ENCODE results near the gene DCST1.

DCST1 gene

DNA sequence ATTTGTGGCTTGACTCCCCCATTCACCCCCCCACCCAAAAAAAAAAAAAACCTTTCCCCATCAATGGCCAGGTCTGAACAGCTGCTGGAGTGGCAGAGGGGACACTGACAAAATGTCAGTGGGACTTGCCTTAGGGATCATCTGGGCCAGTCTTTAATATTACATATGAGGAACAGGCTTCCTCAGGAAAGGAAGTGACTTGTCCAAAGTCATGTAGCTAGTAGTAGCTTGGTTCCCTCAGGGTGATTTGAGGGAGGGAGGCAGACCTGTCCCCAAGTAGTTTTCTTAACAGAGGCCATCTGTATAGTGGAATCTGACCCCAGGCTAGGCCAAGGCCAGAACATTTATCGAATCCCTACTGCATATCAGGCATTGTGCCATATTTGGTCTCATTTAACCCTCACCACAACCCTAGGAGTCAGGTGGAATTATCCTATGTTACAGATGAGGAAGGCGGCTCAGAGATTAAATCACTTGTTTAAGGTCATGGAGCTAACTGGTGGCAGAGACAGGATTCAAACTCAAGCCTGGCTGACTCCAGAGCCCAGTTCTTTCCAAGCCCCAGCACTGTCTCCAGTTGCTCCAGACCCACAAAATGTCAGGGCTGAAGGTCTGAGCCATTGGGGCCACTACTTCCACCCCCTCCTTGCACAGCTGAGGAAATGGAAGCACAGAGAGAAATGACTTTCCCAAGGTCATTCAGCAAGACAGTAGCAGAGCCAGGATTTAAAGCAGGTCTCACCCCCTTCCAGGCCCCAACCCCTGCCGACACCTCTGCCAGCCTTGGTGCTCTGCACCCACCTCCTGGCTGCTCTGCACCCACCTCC, 20.6 kb upstream of the DCST1 start:
- ChIA-PET CTCF (interaction anchor here (1.0 to 13.5 kb wide), 7 partner anchors 9 to 453 kb away, joined by 3 to 175 read pairs (median 5); partner anchors contain the start of genes ADAM15, LENEP, PYGO2 and ZBTB7B), POLR2A (no interaction called here)
- TF ChIP-seq, protein P1, sequence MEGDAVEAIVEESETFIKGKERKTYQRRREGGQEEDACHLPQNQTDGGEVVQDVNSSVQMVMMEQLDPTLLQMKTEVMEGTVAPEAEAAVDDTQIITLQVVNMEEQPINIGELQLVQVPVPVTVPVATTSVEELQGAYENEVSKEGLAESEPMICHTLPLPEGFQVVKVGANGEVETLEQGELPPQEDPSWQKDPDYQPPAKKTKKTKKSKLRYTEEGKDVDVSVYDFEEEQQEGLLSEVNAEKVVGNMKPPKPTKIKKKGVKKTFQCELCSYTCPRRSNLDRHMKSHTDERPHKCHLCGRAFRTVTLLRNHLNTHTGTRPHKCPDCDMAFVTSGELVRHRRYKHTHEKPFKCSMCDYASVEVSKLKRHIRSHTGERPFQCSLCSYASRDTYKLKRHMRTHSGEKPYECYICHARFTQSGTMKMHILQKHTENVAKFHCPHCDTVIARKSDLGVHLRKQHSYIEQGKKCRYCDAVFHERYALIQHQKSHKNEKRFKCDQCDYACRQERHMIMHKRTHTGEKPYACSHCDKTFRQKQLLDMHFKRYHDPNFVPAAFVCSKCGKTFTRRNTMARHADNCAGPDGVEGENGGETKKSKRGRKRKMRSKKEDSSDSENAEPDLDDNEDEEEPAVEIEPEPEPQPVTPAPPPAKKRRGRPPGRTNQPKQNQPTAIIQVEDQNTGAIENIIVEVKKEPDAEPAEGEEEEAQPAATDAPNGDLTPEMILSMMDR (IDR thresholded peaks at IDR 0.05; ENCODE audit: control extremely low read depth, extremely low read depth, low read depth, missing control alignments), result no peak
- DNase-seq (ENCODE audit: extremely low spot score), result no peak

DNA sequence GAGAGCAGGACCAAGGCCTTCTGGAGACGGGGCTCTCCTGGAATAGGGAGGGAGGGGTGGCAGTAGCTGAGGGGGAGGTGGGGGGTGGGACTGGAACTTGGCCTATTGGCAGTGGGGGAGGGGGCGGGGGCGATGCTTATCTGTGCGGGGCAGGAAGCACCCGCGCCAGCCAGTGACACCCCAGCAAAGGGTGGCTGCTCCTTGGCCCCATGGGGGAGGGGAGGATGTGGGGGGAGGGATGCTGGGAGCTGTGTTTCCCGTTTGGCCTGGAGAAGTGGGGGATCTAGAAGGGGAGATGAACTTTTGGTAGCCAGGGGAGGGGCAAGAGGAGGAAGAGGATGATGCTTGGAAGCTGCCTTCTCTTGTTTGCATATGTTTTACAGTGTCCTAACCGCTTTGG, 20.0 kb upstream of the DCST1 start:
- TF ChIP-seq, protein P1 (IDR thresholded peaks at IDR 0.05; ENCODE audit: control extremely low read depth, extremely low read depth, low read depth, missing control alignments), result no peak
- CTCF ChIA-PET, result interaction anchor here (1.0 to 13.5 kb wide), 5 partner anchors 9 to 454 kb away, joined by 4 to 175 read pairs (median 5); partner anchors contain the start of genes ADAM15, LENEP, PYGO2 and ZBTB7B
- no peak for DNase-seq (ENCODE audit: extremely low spot score)
- POLR2A ChIA-PET, result no interaction called here

DNA sequence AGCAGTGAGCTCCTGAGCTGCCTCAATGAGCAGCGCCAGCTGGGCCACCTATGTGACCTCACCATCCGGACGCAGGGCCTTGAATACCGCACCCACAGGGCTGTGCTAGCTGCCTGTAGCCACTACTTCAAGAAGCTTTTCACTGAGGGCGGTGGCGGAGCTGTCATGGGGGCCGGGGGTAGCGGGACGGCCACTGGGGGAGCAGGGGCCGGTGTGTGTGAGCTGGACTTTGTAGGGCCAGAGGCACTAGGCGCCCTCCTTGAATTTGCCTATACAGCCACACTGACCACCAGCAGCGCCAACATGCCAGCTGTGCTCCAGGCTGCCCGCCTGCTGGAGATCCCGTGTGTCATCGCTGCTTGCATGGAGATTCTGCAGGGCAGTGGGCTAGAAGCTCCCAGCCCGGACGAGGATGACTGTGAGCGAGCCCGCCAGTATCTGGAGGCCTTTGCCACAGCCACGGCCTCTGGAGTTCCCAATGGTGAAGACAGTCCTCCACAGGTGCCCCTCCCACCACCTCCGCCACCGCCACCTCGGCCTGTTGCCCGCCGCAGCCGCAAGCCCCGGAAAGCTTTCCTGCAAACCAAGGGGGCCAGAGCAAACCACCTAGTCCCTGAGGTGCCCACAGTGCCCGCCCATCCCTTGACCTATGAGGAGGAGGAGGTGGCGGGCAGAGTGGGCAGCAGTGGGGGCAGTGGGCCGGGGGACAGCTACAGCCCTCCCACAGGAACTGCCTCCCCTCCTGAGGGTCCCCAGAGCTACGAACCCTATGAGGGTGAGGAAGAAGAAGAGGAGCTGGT, 18.7 kb upstream of the DCST1 start:
- no peak for DNase-seq (ENCODE audit: extremely low spot score)
- TF ChIP-seq, protein P1 (IDR thresholded peaks at IDR 0.05; ENCODE audit: control extremely low read depth, extremely low read depth, low read depth, missing control alignments), result no peak
- POLR2A ChIA-PET, result interaction anchor here (0.7 kb wide), 1 partner anchor 371 kb away, joined by 3 read pairs; no protein-coding TSS in a partner anchor
- CTCF ChIA-PET, result interaction anchor here (1.1 to 13.5 kb wide), 10 partner anchors 9 to 547 kb away, joined by 3 to 175 read pairs (median 18); partner anchors contain the start of genes ADAM15, LENEP, PYGO2 and ZBTB7B

DNA sequence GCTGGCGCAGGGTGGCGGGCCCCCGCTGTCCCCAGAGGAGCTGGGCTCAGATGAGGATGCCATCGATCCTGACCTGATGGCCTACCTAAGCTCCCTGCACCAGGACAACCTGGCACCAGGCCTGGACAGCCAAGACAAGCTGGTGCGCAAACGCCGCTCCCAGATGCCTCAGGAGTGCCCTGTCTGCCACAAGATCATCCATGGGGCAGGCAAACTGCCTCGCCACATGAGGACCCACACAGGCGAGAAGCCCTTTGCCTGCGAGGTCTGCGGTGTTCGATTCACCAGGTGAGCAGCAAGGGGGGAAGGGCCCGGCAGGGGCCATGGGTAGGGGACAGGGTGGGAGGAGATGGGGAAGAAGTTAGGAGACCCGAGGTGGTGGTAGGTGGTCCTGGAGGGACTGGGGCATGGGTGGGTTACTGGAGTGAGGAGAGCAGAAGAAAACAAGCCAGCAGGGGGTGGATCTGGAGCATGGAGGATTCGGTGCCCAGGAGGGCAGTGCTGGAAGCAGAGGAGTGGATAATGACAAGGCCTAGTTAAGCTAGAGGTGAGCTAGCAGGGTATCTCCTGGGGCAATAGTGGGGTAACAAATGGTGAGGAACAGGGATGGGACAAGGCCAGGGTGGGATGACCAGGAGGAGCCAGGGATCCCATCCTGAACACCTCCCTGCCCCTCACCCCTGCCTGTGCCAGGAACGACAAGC, 17.9 kb upstream of the DCST1 start:
- CTCF ChIA-PET, result interaction anchor here (0.7 to 13.5 kb wide), 22 partner anchors 8 to 547 kb away, joined by 3 to 175 read pairs (median 8); partner anchors contain the start of genes ADAM15, DCST1, DCST2 and KRTCAP2
- TF ChIP-seq, protein P1 (IDR thresholded peaks at IDR 0.05; ENCODE audit: control extremely low read depth, extremely low read depth, low read depth, missing control alignments), result no peak
- DNase-seq (ENCODE audit: extremely low spot score), result no peak
- POLR2A ChIA-PET, result interaction anchor here (0.7 kb wide), 1 partner anchor 372 kb away, joined by 3 read pairs; no protein-coding TSS in a partner anchor

DNA sequence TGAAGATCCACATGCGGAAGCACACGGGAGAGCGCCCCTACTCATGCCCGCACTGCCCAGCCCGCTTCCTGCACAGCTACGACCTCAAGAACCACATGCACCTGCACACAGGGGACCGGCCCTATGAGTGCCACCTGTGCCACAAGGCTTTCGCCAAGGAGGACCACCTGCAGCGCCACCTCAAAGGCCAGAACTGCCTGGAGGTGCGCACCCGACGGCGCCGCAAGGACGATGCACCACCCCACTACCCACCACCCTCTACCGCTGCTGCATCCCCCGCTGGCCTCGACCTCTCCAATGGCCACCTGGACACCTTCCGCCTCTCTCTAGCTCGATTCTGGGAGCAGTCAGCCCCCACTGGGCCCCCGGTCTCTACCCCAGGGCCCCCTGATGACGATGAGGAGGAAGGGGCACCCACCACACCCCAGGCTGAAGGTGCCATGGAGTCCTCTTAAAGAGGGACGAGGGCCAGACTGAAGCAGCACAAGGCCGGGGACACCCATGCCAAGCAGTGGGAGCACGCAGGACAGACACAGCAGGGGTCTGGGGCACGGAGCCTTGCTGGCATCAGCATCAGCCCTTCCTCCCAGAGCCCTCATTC, 17.3 kb upstream of the DCST1 start:
- CTCF ChIA-PET, result interaction anchor here (0.7 to 13.5 kb wide), 35 partner anchors 9 to 548 kb away, joined by 3 to 175 read pairs (median 7); partner anchors contain the start of genes ADAM15, DCST1, DCST2 and EFNA3
- TF ChIP-seq, protein P1 (IDR thresholded peaks at IDR 0.05; ENCODE audit: control extremely low read depth, extremely low read depth, low read depth, missing control alignments), result no peak
- no peak for DNase-seq (ENCODE audit: extremely low spot score)
- POLR2A ChIA-PET, result interaction anchor here (1.3 kb wide), 1 partner anchor 69 kb away, joined by 4 read pairs; no protein-coding TSS in a partner anchor

Measured in GM10248 (cell line).